H9 (cell line): ENCODE data around the gene TMEM60. TPM values are rescaled to one million over a fixed set of nuclear protein-coding genes. Genes with fewer than 3 reads are reported as not detected.

Experiments used
- DNase-seq: peaks from one replicate; pipeline ENCODE4 v3.0.0-alpha.2; 2017
- H2AFZ ChIP-seq: one replicate; pipeline ENCODE4 v1.6.1; 2013; ENCODE audit warnings: mild to moderate bottlenecking, low read length, control low read depth, moderate library complexity
- H2AK5ac ChIP-seq: 2 replicates; pipeline ENCODE4 v1.6.1; 2013; ENCODE audit warnings: low read length, control low read depth, mixed read lengths; ENCODE audit not compliant: insufficient read length
- H2BK120ac ChIP-seq: one replicate; pipeline ENCODE4 v1.6.1; 2013; ENCODE audit warnings: low read depth, mild to moderate bottlenecking, low read length, control low read depth, inconsistent platforms; ENCODE audit not compliant: poor library complexity, severe bottlenecking
- H2BK12ac ChIP-seq: 2 replicates; pipeline ENCODE4 v1.6.1; 2013; ENCODE audit warnings: low read length, control low read depth, mixed read lengths, low read depth; ENCODE audit not compliant: insufficient read length
- H2BK15ac ChIP-seq: 2 replicates; pipeline ENCODE4 v1.6.1; 2013; ENCODE audit warnings: low read depth, low read length, control low read depth
- H2BK20ac ChIP-seq: one replicate; pipeline ENCODE4 v1.6.1; 2013; ENCODE audit warnings: low read depth, mild to moderate bottlenecking, low read length, control low read depth, inconsistent platforms; ENCODE audit not compliant: poor library complexity, severe bottlenecking
- H2BK5ac ChIP-seq: 2 replicates; pipeline ENCODE4 v1.6.1; 2013; ENCODE audit warnings: low read length, control low read depth, mixed read lengths; ENCODE audit not compliant: insufficient read length
- H3K14ac ChIP-seq: 2 replicates; pipeline ENCODE4 v1.6.1; 2013; ENCODE audit warnings: low read length, control low read depth; ENCODE audit not compliant: insufficient read depth
- H3K18ac ChIP-seq: 2 replicates; pipeline ENCODE4 v1.6.1; 2013; ENCODE audit warnings: low read depth, mild to moderate bottlenecking, mixed read lengths, low read length, control low read depth; ENCODE audit not compliant: insufficient read length
- H3K23ac ChIP-seq: 2 replicates; pipeline ENCODE4 v1.6.1; 2013; ENCODE audit warnings: low read length, control low read depth, mixed read lengths, low read depth; ENCODE audit not compliant: insufficient read length
- H3K23me2 ChIP-seq: 2 replicates; pipeline ENCODE4 v1.6.1; 2013; ENCODE audit warnings: low read depth, mild to moderate bottlenecking, mixed read lengths, low read length, control low read depth; ENCODE audit not compliant: insufficient read length, poor library complexity, severe bottlenecking
- H3K27ac ChIP-seq: 2 replicates; pipeline ENCODE4 v1.5.1; 2013; ENCODE audit warnings: low read length, control low read depth, mixed read lengths, low read depth; ENCODE audit not compliant: insufficient read length
- H3K27me3 ChIP-seq: 2 replicates; pipeline ENCODE4 v1.6.1; 2013; ENCODE audit warnings: low read length, control low read depth, inconsistent platforms; ENCODE audit not compliant: insufficient read depth
- H3K4ac ChIP-seq: 2 replicates; pipeline ENCODE4 v1.6.1; 2013; ENCODE audit warnings: low read depth, mild to moderate bottlenecking, control low read depth, inconsistent platforms, low read length, moderate library complexity
- H3K4me1 ChIP-seq: 2 replicates; pipeline ENCODE4 v1.6.1; 2013; ENCODE audit warnings: low read length, control low read depth, inconsistent platforms; ENCODE audit not compliant: insufficient read depth
- H3K4me2 ChIP-seq: 2 replicates; pipeline ENCODE4 v1.6.1; 2013; ENCODE audit warnings: low read length, control low read depth, mixed read lengths; ENCODE audit not compliant: insufficient read length, insufficient read depth
- H3K56ac ChIP-seq: 2 replicates; pipeline ENCODE4 v1.6.1; 2013; ENCODE audit warnings: low read depth, mild to moderate bottlenecking, mixed read lengths, low read length, control low read depth; ENCODE audit not compliant: insufficient read length
- H3K79me1 ChIP-seq: 2 replicates; pipeline ENCODE4 v1.6.1; 2013; ENCODE audit warnings: low read depth, mild to moderate bottlenecking, moderate library complexity, low read length, control low read depth, inconsistent platforms; ENCODE audit not compliant: insufficient read depth, poor library complexity, severe bottlenecking
- H3K79me2 ChIP-seq: 2 replicates; pipeline ENCODE4 v1.6.1; 2013; ENCODE audit warnings: low read length, control low read depth, inconsistent platforms; ENCODE audit not compliant: insufficient read depth
- H3K9ac ChIP-seq: 2 replicates; pipeline ENCODE4 v1.6.1; 2013; ENCODE audit warnings: low read length, control low read depth, mixed read lengths; ENCODE audit not compliant: insufficient read length; ENCODE audit errors: extremely low read depth
- H3K9me3 ChIP-seq: one replicate; pipeline ENCODE4 v1.6.1; 2013; ENCODE audit warnings: low read depth, low read length, inconsistent platforms; ENCODE audit not compliant: control insufficient read depth
- H3T11ph ChIP-seq: one replicate; pipeline ENCODE4 v1.6.1; 2013; ENCODE audit warnings: mild to moderate bottlenecking, low read length, control low read depth, inconsistent platforms
- H4K20me1 ChIP-seq: one replicate; pipeline ENCODE4 v1.6.1; 2013; ENCODE audit not compliant: control insufficient read depth, insufficient read length, insufficient read depth
- H4K5ac ChIP-seq: 2 replicates; pipeline ENCODE4 v1.6.1; 2013; ENCODE audit warnings: low read depth, mild to moderate bottlenecking, mixed read lengths, low read length, control low read depth; ENCODE audit not compliant: insufficient read length
- H4K8ac ChIP-seq: replicated peaks from 2 replicates; pipeline ENCODE4 v1.6.1; 2013; ENCODE audit warnings: low read length, control low read depth, mixed read lengths, low read depth; ENCODE audit not compliant: insufficient read length
- H4K91ac ChIP-seq: 2 replicates; pipeline ENCODE4 v1.6.1; 2013; ENCODE audit warnings: low read depth, mild to moderate bottlenecking, moderate library complexity, mixed read lengths, low read length, control low read depth; ENCODE audit not compliant: insufficient read length
- H3K27ac Mint-ChIP-seq, 3 experiments: 2 replicates in 2 of 3; 3 replicates in 1 of 3; pipeline ENCODE4 v1.8.0; 2020 to 2021; ENCODE audit warnings: mixed read lengths in 3 of 3, mild to moderate bottlenecking in 1 of 3, moderate library complexity in 1 of 3
- H3K27me3 Mint-ChIP-seq: 2 replicates; pipeline ENCODE4 v1.8.0; 2021; ENCODE audit warnings: low read depth, mild to moderate bottlenecking, moderate library complexity, mixed read lengths
- H3K36me3 Mint-ChIP-seq, 3 experiments: 2 replicates in 2 of 3; 3 replicates in 1 of 3; pipeline ENCODE4 v1.8.0; 2020 to 2021; ENCODE audit warnings: low read depth in 3 of 3, mixed read lengths in 3 of 3; ENCODE audit not compliant: insufficient read depth in 1 of 3
- H3K4me1 Mint-ChIP-seq, 2 experiments: 2 replicates each; pipeline ENCODE4 v1.8.0; 2020; ENCODE audit warnings: mixed read lengths in 2 of 2
- H3K4me3 Mint-ChIP-seq, 2 experiments: 2 replicates in 1 of 2; 3 replicates in 1 of 2; pipeline ENCODE4 v1.8.0; 2020 to 2021; ENCODE audit warnings: mild to moderate bottlenecking in 2 of 2, mixed read lengths in 2 of 2, moderate library complexity in 1 of 2
- H3K9me3 Mint-ChIP-seq, 2 experiments: 2 replicates in 1 of 2; 3 replicates in 1 of 2; pipeline ENCODE4 v1.8.0; 2020; ENCODE audit warnings: mild to moderate bottlenecking in 2 of 2, mixed read lengths in 2 of 2, moderate library complexity in 1 of 2
- WGBS: extraction: QIAGEN DNeasy Blood & Tissue Kit; methylation state at CpG from one replicate; pipeline ENCODE4 v1.1.7; 2013; ENCODE audit warnings: missing lambda C conversion rate, low lambda C conversion rate, mixed read lengths; ENCODE audit not compliant: insufficient read length; ENCODE audit errors: extremely low coverage; 5-methylcytosine and 5-hydroxymethylcytosine counted together
- total RNA-seq: library from RNA; stranded (reverse); gene quantifications from 2 replicates; pipeline ENCODE4 v1.2.1, GENCODE V29; 2021
- TF ChIP-seq, protein P1 (sequence below): fragments of 200-600 bp; sonication (generic); conservative IDR thresholded peaks from 3 replicates; pipeline ENCODE4 v1.8.0; 2021; ENCODE audit warnings: antibody characterized with exemption, mild to moderate bottlenecking

The TMEM60 gene
- total RNA-seq, 1 experiment from 2014 or later = 14.3 TPM

DNA sequence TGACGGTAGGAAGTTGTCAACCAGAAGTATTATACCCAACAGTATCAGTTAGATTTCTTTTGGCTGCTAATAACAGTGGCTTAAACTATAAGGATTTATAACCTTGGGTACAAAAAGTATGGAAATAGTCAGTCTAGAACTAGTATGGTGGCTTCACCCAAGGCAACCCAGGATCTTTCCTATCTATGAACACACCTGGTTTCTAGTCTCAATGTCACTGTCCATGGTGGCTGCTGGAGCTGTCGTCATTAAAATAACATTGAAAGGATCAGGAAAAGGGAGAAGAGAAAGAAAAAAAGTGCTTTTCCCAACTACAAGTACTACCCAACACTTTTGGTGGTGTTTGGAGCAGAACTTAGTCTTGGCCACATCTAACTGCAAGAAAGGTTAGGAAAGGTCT is 28.1 kb upstream of the TMEM60 start:
- Histone ChIP-seq H3K4me2 (no peak overlapping the region), H3K14ac (no peak overlapping the region), H3K79me1 (no peaks in the 10 kb centered on the region), H3K4me1 (no peaks in the 10 kb centered on the region), H2AFZ (no peak overlapping the region), H3K23ac (no peak overlapping the region), H3K56ac (no peak overlapping the region), H3K9ac (no peak overlapping the region), H3K9me3 (no peaks in the 10 kb centered on the region), H3K27me3 (no peaks in the 10 kb centered on the region), H2BK12ac (no peak overlapping the region), H4K8ac (no peak overlapping the region), H4K5ac (no peak overlapping the region), H2BK15ac (no peak overlapping the region), H2AK5ac (no peak overlapping the region), H3K4ac (no peak overlapping the region), H2BK5ac (no peak overlapping the region), H3K79me2 (peaks cover 4% of the 10 kb centered on the region; the same call in 1 of the 2 replicates), H3K23me2 (no peaks in the 10 kb centered on the region), H2BK120ac (no peak overlapping the region), H4K91ac (no peak overlapping the region), H3K27ac (no peak overlapping the region), H2BK20ac (no peak overlapping the region), H3K18ac (no peak overlapping the region), H4K20me1 (no peaks in the 10 kb centered on the region), H3T11ph (no peak overlapping the region)
- H3K27ac Mint-ChIP-seq = no peak overlapping the region
- H3K4me3 Mint-ChIP-seq = no peak overlapping the region
- TF ChIP-seq, protein P1, sequence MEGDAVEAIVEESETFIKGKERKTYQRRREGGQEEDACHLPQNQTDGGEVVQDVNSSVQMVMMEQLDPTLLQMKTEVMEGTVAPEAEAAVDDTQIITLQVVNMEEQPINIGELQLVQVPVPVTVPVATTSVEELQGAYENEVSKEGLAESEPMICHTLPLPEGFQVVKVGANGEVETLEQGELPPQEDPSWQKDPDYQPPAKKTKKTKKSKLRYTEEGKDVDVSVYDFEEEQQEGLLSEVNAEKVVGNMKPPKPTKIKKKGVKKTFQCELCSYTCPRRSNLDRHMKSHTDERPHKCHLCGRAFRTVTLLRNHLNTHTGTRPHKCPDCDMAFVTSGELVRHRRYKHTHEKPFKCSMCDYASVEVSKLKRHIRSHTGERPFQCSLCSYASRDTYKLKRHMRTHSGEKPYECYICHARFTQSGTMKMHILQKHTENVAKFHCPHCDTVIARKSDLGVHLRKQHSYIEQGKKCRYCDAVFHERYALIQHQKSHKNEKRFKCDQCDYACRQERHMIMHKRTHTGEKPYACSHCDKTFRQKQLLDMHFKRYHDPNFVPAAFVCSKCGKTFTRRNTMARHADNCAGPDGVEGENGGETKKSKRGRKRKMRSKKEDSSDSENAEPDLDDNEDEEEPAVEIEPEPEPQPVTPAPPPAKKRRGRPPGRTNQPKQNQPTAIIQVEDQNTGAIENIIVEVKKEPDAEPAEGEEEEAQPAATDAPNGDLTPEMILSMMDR = no peak
- WGBS = no CpG with 5 or more reads among the region's 2 CpGs
- H3K36me3 Mint-ChIP-seq = peaks cover 5 to 14% (median 9%) of the 10 kb centered on the region in 3 experiments
- H3K4me1 Mint-ChIP-seq = peaks cover 5 to 9% of the 10 kb centered on the region in 2 experiments; a peak in 3 of 4 replicates
- no peak for DNase-seq
- peaks cover 1% of the 10 kb centered on the region; the same call in 1 of the 2 replicates for H3K27me3 Mint-ChIP-seq
- H3K9me3 Mint-ChIP-seq = peaks cover 5 to 17% of the 10 kb centered on the region in 2 experiments
